HCT116 (cell line): Measurements from ENCODE around the gene ALX4. TPM values are rescaled to one million over a fixed set of nuclear protein-coding genes. Genes with fewer than 3 reads are reported as not detected.

Source experiments
- ATAC-seq: fragments of 200-7000 bp; cut with Tn5 transposase; 2 replicates; pipeline ENCODE4 v1.9.1; 2020; ENCODE audit warnings: mild to moderate bottlenecking, moderate library complexity
- BruUV-seq: library from RNA; stranded (reverse); fragments of 400-500 nt; replicated peaks from 2 replicates; lab custom pipeline; 2021; lab: Mats Ljungman, UMichigan
- CTCF ChIA-PET: fragments of 300-600 bp; sonication (Branson Sonifier 250); formaldehyde crosslinking; loops from one replicate; lab custom pipeline; 2021; ENCODE audit warnings: antibody characterized with exemption; lab: Charles Lee
- POLR2A ChIA-PET: fragments of 300-600, 350-600 bp; sonication (Branson Sonifier 250); formaldehyde crosslinking; loops from one replicate; lab custom pipeline; 2021; ENCODE audit warnings: antibody characterized with exemption; lab: Charles Lee
- RAD21 ChIA-PET, 2 experiments: fragments of 300-600 bp; sonication (Branson Sonifier 250); formaldehyde crosslinking; loops; one replicate each; lab custom pipeline; 2023; ENCODE audit warnings: low total read pairs in 2 of 2; ENCODE audit not compliant: uncharacterized antibody in 2 of 2, unreplicated experiment in 2 of 2, low non-redundant PET in 1 of 2; lab: Charles Lee
- DNase-seq: peaks from one replicate; pipeline ENCODE4 v3.0.0-alpha.2; 2010; ENCODE audit warnings: low read depth, low spot score
- H2AFZ ChIP-seq: fragments of 200-600 bp; shearing (Covaris generic), sonication (generic); 2 replicates; pipeline ENCODE4 v1.6.1; 2017; ENCODE audit warnings: low read depth, mixed run types, mixed read lengths, antibody characterized with exemption, low read length; ENCODE audit not compliant: poor library complexity, severe bottlenecking
- H3K27ac ChIP-seq: 2 replicates; pipeline ENCODE4 v1.5.1; 2012; ENCODE audit warnings: low read depth, low read length
- H3K27me3 ChIP-seq: fragments of 200-600 bp; sonication (generic); 2 replicates; pipeline ENCODE4 v1.6.1; 2016; ENCODE audit warnings: mixed run types, low read length, mixed read lengths; ENCODE audit not compliant: insufficient read depth
- H3K36me3 ChIP-seq, 2 experiments: fragments of 200-500 bp in 1 of 2; fragments of 200-600 bp in 1 of 2; sonication (Bioruptor generic) in 1 of 2; sonication (generic) in 1 of 2; 2 replicates each; pipeline versions ENCODE4 v1.5.1 to v1.6.1; 2014 to 2016; ENCODE audit warnings: low read length in 2 of 2, inconsistent platforms in 1 of 2, mixed read lengths in 1 of 2, mixed run types in 1 of 2; ENCODE audit not compliant: insufficient read depth in 2 of 2, control insufficient read depth in 1 of 2
- H3K4me1 ChIP-seq, 2 experiments: fragments of 200-600 bp in 1 of 2; sonication (generic) in 1 of 2; 2 replicates each; pipeline versions ENCODE4 v1.5.1 to v1.6.1; 2012 to 2017; ENCODE audit warnings: low read length in 2 of 2, inconsistent platforms in 1 of 2, mild to moderate bottlenecking in 1 of 2, mixed read lengths in 1 of 2, mixed run types in 1 of 2, moderate library complexity in 1 of 2; ENCODE audit not compliant: insufficient read depth in 2 of 2, control insufficient read depth in 1 of 2
- H3K4me2 ChIP-seq: fragments of 200-600 bp; sonication (generic); 2 replicates; pipeline ENCODE4 v1.6.1; 2017; ENCODE audit warnings: mixed run types, low read length, mixed read lengths
- H3K4me3 ChIP-seq, 2 experiments: fragments of 200-600 bp in 1 of 2; sonication (generic) in 1 of 2; replicated peaks in 1 of 2; 2 replicates each; pipeline ENCODE4 v1.5.1; 2011 to 2016; ENCODE audit warnings: low read length in 2 of 2, control low read depth in 1 of 2, low read depth in 1 of 2, mild to moderate bottlenecking in 1 of 2, mixed read lengths in 1 of 2, mixed run types in 1 of 2
- H3K79me2 ChIP-seq: fragments of 200-600 bp; sonication (generic); 2 replicates; pipeline ENCODE4 v1.6.1; 2017; ENCODE audit warnings: mild to moderate bottlenecking, mixed run types, low read length, moderate library complexity, mixed read lengths; ENCODE audit not compliant: insufficient read depth
- H3K9ac ChIP-seq: fragments of 200-600 bp; sonication (generic); 2 replicates; pipeline ENCODE4 v1.6.1; 2016; ENCODE audit warnings: low read length, mixed read lengths
- H3K9me2 ChIP-seq: fragments of 200-600 bp; sonication (generic), shearing (Covaris generic); 2 replicates; pipeline ENCODE4 v1.6.1; 2017; ENCODE audit warnings: mixed run types, mild to moderate bottlenecking, moderate library complexity; ENCODE audit not compliant: insufficient read depth
- H3K9me3 ChIP-seq, 2 experiments: fragments of 200-500 bp in 1 of 2; fragments of 200-600 bp in 1 of 2; sonication (Bioruptor generic) in 1 of 2; sonication (generic) in 1 of 2; 2 replicates each; pipeline ENCODE4 v1.6.1; 2014 to 2017; ENCODE audit warnings: low read length in 2 of 2, mixed read lengths in 2 of 2, inconsistent platforms in 1 of 2, low read depth in 1 of 2, mild to moderate bottlenecking in 1 of 2, mixed run types in 1 of 2, moderate library complexity in 1 of 2; ENCODE audit not compliant: control insufficient read depth in 1 of 2, insufficient read depth in 1 of 2
- H4K20me1 ChIP-seq: fragments of 200-600 bp; sonication (generic), shearing (Covaris generic); 2 replicates; pipeline ENCODE4 v1.6.1; 2017; ENCODE audit warnings: mixed run types, mild to moderate bottlenecking, moderate library complexity; ENCODE audit not compliant: insufficient read depth
- CEBPB ChIP-seq: IDR thresholded peaks from 2 replicates; pipeline ENCODE4 v1.6.1; 2012; ENCODE audit warnings: low read depth
- ELF1 ChIP-seq: IDR thresholded peaks from 2 replicates; pipeline ENCODE4 v1.6.1; 2012; ENCODE audit warnings: low read depth, borderline replicate concordance
- EZH2 ChIP-seq: fragments of 200-600 bp; sonication (generic); IDR thresholded peaks from 2 replicates; pipeline ENCODE4 v1.6.1; 2017; ENCODE audit warnings: antibody characterized with exemption, mixed run types
- EZH2phosphoT487 ChIP-seq: fragments of 200-600 bp; IDR thresholded peaks from 2 replicates; pipeline ENCODE4 v1.6.1; 2018; ENCODE audit warnings: antibody characterized with exemption, borderline replicate concordance
- POLR2A ChIP-seq: IDR thresholded peaks from 2 replicates; pipeline ENCODE4 v1.7.0; 2011; ENCODE audit warnings: borderline replicate concordance; ENCODE audit not compliant: insufficient read depth, insufficient read length; ENCODE audit errors: extremely low read depth
- POLR2AphosphoS5 ChIP-seq: IDR thresholded peaks from 2 replicates; pipeline ENCODE4 v1.6.1; 2011; ENCODE audit warnings: mild to moderate bottlenecking, low read depth, low read length, moderate library complexity
- SIN3A ChIP-seq: IDR thresholded peaks from 2 replicates; pipeline ENCODE4 v1.6.1; 2012; ENCODE audit warnings: low read depth
- SRF ChIP-seq: IDR thresholded peaks from 2 replicates; pipeline ENCODE4 v1.6.1; 2012; ENCODE audit warnings: low read depth
- TCF7L2 ChIP-seq: IDR thresholded peaks from 2 replicates; pipeline ENCODE4 v1.7.0; 2011; ENCODE audit warnings: borderline replicate concordance, inconsistent platforms; ENCODE audit not compliant: insufficient read depth, insufficient read length; ENCODE audit errors: extremely low read depth
- YY1 ChIP-seq: IDR thresholded peaks from 2 replicates; pipeline ENCODE4 v1.6.1; 2011; ENCODE audit warnings: low read length, low read depth, moderate library complexity, mild to moderate bottlenecking; ENCODE audit not compliant: insufficient replicate concordance; ENCODE audit errors: extremely low read depth
- ZFX ChIP-seq: fragments of 450-650 bp; IDR thresholded peaks from 2 replicates; pipeline ENCODE4 v1.6.1; 2017
- ZNF274 ChIP-seq: fragments of 200-500 bp; sonication (Bioruptor generic); IDR thresholded peaks from 2 replicates; pipeline ENCODE4 v1.6.1; 2014; ENCODE audit warnings: mild to moderate bottlenecking, low read depth, low read length, inconsistent platforms
- intact Hi-C: fragments of 100-400 bp; cut with micrococcal nuclease; formaldehyde crosslinking; loops from 2 replicates; pipeline ENCODE4 v1.10.0; 2022
- total RNA-seq: library from RNA; stranded (reverse); gene quantifications from one replicate; pipeline ENCODE4 v1.2.1, GENCODE V29; 2021; ENCODE audit not compliant: unreplicated experiment
- TF ChIP-seq, protein P1 (sequence below): IDR thresholded peaks from 2 replicates; pipeline ENCODE4 v1.6.1; 2012
- TF ChIP-seq, protein P2 (sequence below): IDR thresholded peaks from 2 replicates; pipeline ENCODE4 v1.6.1; 2012
- TF ChIP-seq, protein P3 (sequence below): IDR thresholded peaks from 2 replicates; pipeline ENCODE4 v1.6.1; 2012; ENCODE audit warnings: low read depth
- TF ChIP-seq, protein P4 (sequence below), 3 experiments: fragments of 200-600 bp in 1 of 3; sonication (generic) in 1 of 3; IDR thresholded peaks in 2 of 3; conservative IDR thresholded peaks in 1 of 3; 2 replicates each; pipeline ENCODE4 v1.5.1; 2012 to 2017; ENCODE audit warnings: low read depth in 2 of 3, low read length in 2 of 3, antibody characterized with exemption in 1 of 3, borderline replicate concordance in 1 of 3, control low read depth in 1 of 3, mild to moderate bottlenecking in 1 of 3, mixed read lengths in 1 of 3, mixed run types in 1 of 3, moderate library complexity in 1 of 3; ENCODE audit not compliant: insufficient read depth in 1 of 3

Gene ALX4
- total RNA-seq, 1 experiment from 2014 or later: not detected

DNA sequence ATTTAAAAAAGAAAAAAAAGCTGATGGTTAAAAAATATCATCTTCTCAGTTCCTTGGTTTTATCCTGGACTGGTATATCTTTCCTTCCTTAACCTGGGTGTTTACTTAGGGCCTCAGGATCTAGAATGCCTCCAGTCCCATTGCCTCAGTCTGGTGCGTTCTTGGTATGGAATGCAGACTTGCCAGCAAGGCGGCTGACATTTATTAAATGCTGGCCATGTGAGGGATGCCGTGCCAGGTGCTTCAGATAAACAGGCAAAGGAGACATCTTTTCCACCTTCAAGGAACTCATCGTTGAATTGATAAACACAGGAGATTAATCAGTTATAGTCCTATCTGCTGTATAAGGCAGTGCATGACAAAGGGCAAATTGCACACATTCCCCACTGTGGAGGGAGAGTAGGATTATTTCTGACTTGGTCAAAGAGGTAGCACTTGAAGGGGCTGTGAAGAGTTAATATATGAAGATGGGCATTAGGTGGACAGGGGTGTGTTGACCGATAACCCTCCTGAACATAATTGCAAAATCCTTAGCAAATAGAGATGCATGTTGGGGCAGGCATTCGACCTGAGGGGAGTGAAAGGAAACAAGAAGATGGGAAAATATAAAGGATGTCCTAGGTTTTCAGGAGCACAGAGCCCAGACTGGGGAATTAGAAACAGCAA lies 54.4 kb downstream of the ALX4 start (continued):
- TF ChIP-seq SIN3A (no peak), ELF1 (no peak), POLR2A (no peak), EZH2phosphoT487 (no peak), CEBPB (no peak), EZH2 (no peak), TCF7L2 (no peak), SRF (no peak)
- TF ChIP-seq, protein P1, sequence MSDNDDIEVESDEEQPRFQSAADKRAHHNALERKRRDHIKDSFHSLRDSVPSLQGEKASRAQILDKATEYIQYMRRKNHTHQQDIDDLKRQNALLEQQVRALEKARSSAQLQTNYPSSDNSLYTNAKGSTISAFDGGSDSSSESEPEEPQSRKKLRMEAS: no peak
- TF ChIP-seq, protein P2, sequence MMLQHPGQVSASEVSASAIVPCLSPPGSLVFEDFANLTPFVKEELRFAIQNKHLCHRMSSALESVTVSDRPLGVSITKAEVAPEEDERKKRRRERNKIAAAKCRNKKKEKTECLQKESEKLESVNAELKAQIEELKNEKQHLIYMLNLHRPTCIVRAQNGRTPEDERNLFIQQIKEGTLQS: no peak

DNA sequence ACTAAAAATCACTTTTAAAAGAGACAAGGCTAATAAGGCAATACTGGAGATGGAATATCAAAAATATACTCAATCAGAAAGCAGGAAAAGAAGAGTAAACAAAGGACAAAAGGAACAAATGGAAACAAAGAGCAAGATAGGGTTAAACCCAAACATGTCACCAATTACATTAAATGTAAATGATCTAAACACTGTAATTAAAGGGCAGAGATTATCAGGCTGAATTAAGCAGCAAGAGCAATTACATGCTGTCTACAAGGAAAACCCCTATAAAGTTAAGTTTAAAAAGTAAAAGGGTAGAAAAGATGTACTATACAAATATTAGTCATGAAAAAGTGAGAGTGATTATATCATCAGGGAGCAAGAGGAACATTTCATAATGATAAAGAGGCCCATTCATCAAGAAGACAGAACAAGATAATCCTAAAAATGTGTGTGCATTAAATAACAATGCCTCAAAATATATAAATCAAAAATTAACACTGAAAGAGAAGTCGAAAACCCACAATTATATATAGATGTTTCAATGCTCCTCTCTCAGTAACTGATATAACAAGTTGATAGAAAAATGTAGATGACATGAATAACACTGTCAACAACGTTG lies 56.8 kb downstream of the ALX4 start:
- no peaks in the 10 kb centered on the region for H3K36me3 ChIP-seq
- CTCF ChIA-PET: no interaction called here
- no peaks in the 10 kb centered on the region for H3K4me1 ChIP-seq
- H3K4me3 ChIP-seq: no peak overlapping the region
- RAD21 ChIA-PET: no interaction called here
- DNase-seq: no peak
- H3K27me3 ChIP-seq: no peaks in the 10 kb centered on the region
- H3K27ac ChIP-seq: no peak overlapping the region
- H3K9me3 ChIP-seq: peaks cover 3 to 4% of the 10 kb centered on the region in 2 experiments; a peak in 2 of 4 replicates
- H3K9me2 ChIP-seq: no peaks in the 10 kb centered on the region
- no TSS peak for BruUV-seq
- intact Hi-C loops: no loop called here
- no peak overlapping the region for H2AFZ ChIP-seq
- H3K4me2 ChIP-seq: no peak overlapping the region
- H3K79me2 ChIP-seq: no peaks in the 10 kb centered on the region
- POLR2A ChIA-PET: no interaction called here
- no peaks in the 10 kb centered on the region for H4K20me1 ChIP-seq
- H3K9ac ChIP-seq: no peak overlapping the region
- no peak for ATAC-seq
- TF ChIP-seq ZFX (no peak), ZNF274 (no peak), EZH2phosphoT487 (no peak), POLR2AphosphoS5 (no peak), YY1 (no peak), EZH2 (no peak)
- TF ChIP-seq, protein P3, sequence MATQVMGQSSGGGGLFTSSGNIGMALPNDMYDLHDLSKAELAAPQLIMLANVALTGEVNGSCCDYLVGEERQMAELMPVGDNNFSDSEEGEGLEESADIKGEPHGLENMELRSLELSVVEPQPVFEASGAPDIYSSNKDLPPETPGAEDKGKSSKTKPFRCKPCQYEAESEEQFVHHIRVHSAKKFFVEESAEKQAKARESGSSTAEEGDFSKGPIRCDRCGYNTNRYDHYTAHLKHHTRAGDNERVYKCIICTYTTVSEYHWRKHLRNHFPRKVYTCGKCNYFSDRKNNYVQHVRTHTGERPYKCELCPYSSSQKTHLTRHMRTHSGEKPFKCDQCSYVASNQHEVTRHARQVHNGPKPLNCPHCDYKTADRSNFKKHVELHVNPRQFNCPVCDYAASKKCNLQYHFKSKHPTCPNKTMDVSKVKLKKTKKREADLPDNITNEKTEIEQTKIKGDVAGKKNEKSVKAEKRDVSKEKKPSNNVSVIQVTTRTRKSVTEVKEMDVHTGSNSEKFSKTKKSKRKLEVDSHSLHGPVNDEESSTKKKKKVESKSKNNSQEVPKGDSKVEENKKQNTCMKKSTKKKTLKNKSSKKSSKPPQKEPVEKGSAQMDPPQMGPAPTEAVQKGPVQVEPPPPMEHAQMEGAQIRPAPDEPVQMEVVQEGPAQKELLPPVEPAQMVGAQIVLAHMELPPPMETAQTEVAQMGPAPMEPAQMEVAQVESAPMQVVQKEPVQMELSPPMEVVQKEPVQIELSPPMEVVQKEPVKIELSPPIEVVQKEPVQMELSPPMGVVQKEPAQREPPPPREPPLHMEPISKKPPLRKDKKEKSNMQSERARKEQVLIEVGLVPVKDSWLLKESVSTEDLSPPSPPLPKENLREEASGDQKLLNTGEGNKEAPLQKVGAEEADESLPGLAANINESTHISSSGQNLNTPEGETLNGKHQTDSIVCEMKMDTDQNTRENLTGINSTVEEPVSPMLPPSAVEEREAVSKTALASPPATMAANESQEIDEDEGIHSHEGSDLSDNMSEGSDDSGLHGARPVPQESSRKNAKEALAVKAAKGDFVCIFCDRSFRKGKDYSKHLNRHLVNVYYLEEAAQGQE: no peak
- TF ChIP-seq, protein P1: no peak
- TF ChIP-seq, protein P4, sequence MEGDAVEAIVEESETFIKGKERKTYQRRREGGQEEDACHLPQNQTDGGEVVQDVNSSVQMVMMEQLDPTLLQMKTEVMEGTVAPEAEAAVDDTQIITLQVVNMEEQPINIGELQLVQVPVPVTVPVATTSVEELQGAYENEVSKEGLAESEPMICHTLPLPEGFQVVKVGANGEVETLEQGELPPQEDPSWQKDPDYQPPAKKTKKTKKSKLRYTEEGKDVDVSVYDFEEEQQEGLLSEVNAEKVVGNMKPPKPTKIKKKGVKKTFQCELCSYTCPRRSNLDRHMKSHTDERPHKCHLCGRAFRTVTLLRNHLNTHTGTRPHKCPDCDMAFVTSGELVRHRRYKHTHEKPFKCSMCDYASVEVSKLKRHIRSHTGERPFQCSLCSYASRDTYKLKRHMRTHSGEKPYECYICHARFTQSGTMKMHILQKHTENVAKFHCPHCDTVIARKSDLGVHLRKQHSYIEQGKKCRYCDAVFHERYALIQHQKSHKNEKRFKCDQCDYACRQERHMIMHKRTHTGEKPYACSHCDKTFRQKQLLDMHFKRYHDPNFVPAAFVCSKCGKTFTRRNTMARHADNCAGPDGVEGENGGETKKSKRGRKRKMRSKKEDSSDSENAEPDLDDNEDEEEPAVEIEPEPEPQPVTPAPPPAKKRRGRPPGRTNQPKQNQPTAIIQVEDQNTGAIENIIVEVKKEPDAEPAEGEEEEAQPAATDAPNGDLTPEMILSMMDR (IDR thresholded peaks at IDR 0.05 in 2 of 3, conservative IDR thresholded peaks at IDR 0.05 in 1 of 3; ENCODE audit: borderline replicate concordance in 1 of 3, insufficient read depth in 1 of 3, low read depth in 2 of 3, low read length in 2 of 3): no peak
